MM.1S (cell line): ENCODE results near the gene SIRPB2.

Source experiments
- DNase-seq: peaks from one replicate; pipeline ENCODE4 v3.0.0-alpha.2; 2015
- H2AFZ ChIP-seq: fragments of 300-600 bp; sonication (generic); 2 replicates; pipeline ENCODE4 v1.6.0; 2016; ENCODE audit warnings: antibody characterized with exemption, low read length
- H3F3A ChIP-seq: fragments of 300-600 bp; sonication (generic); 2 replicates; pipeline ENCODE4 v1.6.1; 2016; ENCODE audit warnings: mild to moderate bottlenecking, antibody characterized with exemption, low read length, moderate library complexity, mixed read lengths; ENCODE audit not compliant: insufficient read depth
- H3K27ac ChIP-seq: fragments of 300-600 bp; sonication (generic); 2 replicates; pipeline ENCODE4 v1.5.1; 2016; ENCODE audit warnings: mild to moderate bottlenecking, low read length
- H3K27me3 ChIP-seq: fragments of 300-600 bp; sonication (generic); replicated peaks from 2 replicates; pipeline ENCODE4 v1.6.0; 2016; ENCODE audit warnings: low read length; ENCODE audit not compliant: insufficient read depth
- H3K36me3 ChIP-seq: fragments of 300-600 bp; sonication (generic); replicated peaks from 2 replicates; pipeline ENCODE4 v1.6.1; 2016; ENCODE audit warnings: mild to moderate bottlenecking, low read length, mixed read lengths; ENCODE audit not compliant: insufficient read depth
- H3K4me1 ChIP-seq: fragments of 300-600 bp; sonication (generic); 2 replicates; pipeline ENCODE4 v1.6.1; 2016; ENCODE audit warnings: low read length, mixed read lengths
- H3K4me2 ChIP-seq: fragments of 300-600 bp; sonication (generic); 2 replicates; pipeline ENCODE4 v1.6.0; 2016; ENCODE audit warnings: low read depth, low read length
- H3K4me3 ChIP-seq: fragments of 300-600 bp; sonication (generic); 2 replicates; pipeline ENCODE4 v1.5.1; 2016; ENCODE audit warnings: low read length, mixed read lengths
- H3K79me2 ChIP-seq: fragments of 300-600 bp; sonication (generic); 2 replicates; pipeline ENCODE4 v1.6.1; 2016; ENCODE audit warnings: mixed run types, low read length, mixed read lengths
- H3K9ac ChIP-seq: fragments of 300-600 bp; sonication (generic); 2 replicates; pipeline ENCODE4 v1.6.1; 2016; ENCODE audit warnings: low read length, mixed read lengths
- H3K9me2 ChIP-seq: fragments of 300-600 bp; sonication (generic); replicated peaks from 2 replicates; pipeline ENCODE4 v1.6.1; 2016; ENCODE audit warnings: mild to moderate bottlenecking, low read length, mixed read lengths; ENCODE audit not compliant: insufficient read depth
- H3K9me3 ChIP-seq: fragments of 300-600 bp; sonication (generic); replicated peaks from 2 replicates; pipeline ENCODE4 v1.6.1; 2016; ENCODE audit warnings: mild to moderate bottlenecking, low read length, mixed read lengths; ENCODE audit not compliant: insufficient read depth
- H4K20me1 ChIP-seq: fragments of 300-600 bp; sonication (generic); 2 replicates; pipeline ENCODE4 v1.6.1; 2016; ENCODE audit warnings: mild to moderate bottlenecking, low read length, moderate library complexity, mixed read lengths; ENCODE audit not compliant: insufficient read depth
- EZH2 ChIP-seq: fragments of 300-600 bp; sonication (generic); optimal IDR thresholded peaks from 2 replicates; pipeline ENCODE3; 2017; ENCODE audit warnings: low read depth, mild to moderate bottlenecking, antibody characterized with exemption, low read length, mixed read lengths
- EZH2phosphoT487 ChIP-seq: fragments of 300-600 bp; sonication (generic); IDR thresholded peaks from 2 replicates; pipeline ENCODE4 v1.6.1; 2018; ENCODE audit warnings: antibody characterized with exemption, low read length
- TF ChIP-seq, protein P1 (sequence below): fragments of 300-600 bp; sonication (generic); IDR thresholded peaks from 2 replicates; pipeline ENCODE4 v1.5.1; 2016; ENCODE audit warnings: antibody characterized with exemption, low read length, mixed read lengths

Gene SIRPB2

GRCh38 chr20:1469925-1470571, 21.2 kb downstream of the SIRPB2 start:
- Histone ChIP-seq H3F3A (no peaks in the 10 kb centered on the region), H2AFZ (0 out of 2 replicates have a peak overlapping the region, but pooled peaks have one; percentile 27), H3K27ac (no peak overlapping the region), H3K9me3 (no peaks in the 10 kb centered on the region), H3K4me2 (peak overlapping the region; percentile 33; the same call in 1 of the 2 replicates), H3K36me3 (no peaks in the 10 kb centered on the region), H3K9ac (no peak overlapping the region), H3K4me1 (peaks cover 12% of the 10 kb centered on the region), H3K79me2 (peaks cover 15% of the 10 kb centered on the region), H4K20me1 (0 out of 2 replicates have a peak, but pooled peaks cover 3% of the 10 kb centered on the region), H3K9me2 (no peaks in the 10 kb centered on the region), H3K27me3 (peaks cover 13% of the 10 kb centered on the region), H3K4me3 (no peak overlapping the region)
- TF ChIP-seq, protein P1, sequence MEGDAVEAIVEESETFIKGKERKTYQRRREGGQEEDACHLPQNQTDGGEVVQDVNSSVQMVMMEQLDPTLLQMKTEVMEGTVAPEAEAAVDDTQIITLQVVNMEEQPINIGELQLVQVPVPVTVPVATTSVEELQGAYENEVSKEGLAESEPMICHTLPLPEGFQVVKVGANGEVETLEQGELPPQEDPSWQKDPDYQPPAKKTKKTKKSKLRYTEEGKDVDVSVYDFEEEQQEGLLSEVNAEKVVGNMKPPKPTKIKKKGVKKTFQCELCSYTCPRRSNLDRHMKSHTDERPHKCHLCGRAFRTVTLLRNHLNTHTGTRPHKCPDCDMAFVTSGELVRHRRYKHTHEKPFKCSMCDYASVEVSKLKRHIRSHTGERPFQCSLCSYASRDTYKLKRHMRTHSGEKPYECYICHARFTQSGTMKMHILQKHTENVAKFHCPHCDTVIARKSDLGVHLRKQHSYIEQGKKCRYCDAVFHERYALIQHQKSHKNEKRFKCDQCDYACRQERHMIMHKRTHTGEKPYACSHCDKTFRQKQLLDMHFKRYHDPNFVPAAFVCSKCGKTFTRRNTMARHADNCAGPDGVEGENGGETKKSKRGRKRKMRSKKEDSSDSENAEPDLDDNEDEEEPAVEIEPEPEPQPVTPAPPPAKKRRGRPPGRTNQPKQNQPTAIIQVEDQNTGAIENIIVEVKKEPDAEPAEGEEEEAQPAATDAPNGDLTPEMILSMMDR, result peak; percentile 85
- no peak for TF ChIP-seq EZH2phosphoT487
- peak; percentile 88 for DNase-seq

GRCh38 chr20:1469306-1469905, 21.8 kb downstream of the SIRPB2 start:
- Histone ChIP-seq H3K4me1 (peaks cover 17% of the 10 kb centered on the region), H3K36me3 (no peaks in the 10 kb centered on the region), H3K4me2 (no peak overlapping the region), H3K27me3 (peaks cover 13% of the 10 kb centered on the region), H3K27ac (no peak overlapping the region), H3F3A (no peaks in the 10 kb centered on the region), H4K20me1 (peaks cover 7% of the 10 kb centered on the region; the same call in 1 of the 2 replicates), H3K9ac (no peak overlapping the region), H3K9me3 (no peaks in the 10 kb centered on the region), H3K4me3 (no peak overlapping the region), H3K79me2 (peaks cover 21% of the 10 kb centered on the region), H3K9me2 (no peaks in the 10 kb centered on the region), H2AFZ (no peak overlapping the region)
- TF ChIP-seq, protein P1, result no peak
- TF ChIP-seq EZH2 (no peak), EZH2phosphoT487 (no peak)
- no peak for DNase-seq

DNA sequence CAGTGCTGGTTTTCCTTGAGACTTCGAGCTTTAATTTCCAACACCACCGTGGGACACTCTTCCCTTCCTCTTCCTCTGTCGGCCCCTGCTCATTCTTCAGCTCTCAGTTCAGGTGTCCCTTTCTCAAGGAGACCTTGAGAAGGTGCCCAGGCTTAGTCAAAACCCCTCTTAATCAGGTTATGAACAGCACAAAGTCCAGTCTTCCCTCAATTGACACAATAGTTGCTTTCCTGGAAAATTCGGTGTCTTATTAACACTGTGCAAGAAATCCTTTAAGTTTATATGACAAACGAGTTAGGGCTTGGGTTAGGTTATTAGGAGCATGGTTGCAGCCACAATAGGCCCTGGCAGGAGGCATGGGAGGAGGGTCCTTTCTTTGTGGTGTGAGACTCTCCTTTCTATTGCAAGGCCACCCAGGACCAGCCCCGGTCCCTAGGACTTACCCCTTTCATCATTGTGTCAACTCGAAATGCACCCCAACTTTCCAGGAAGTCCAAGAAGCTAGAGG, 23.0 kb downstream of the SIRPB2 start:
- Histone ChIP-seq H3K9me2 (no peaks in the 10 kb centered on the region), H4K20me1 (peaks cover 16% of the 10 kb centered on the region), H3K27ac (no peak overlapping the region), H2AFZ (no peak overlapping the region), H3F3A (no peaks in the 10 kb centered on the region), H3K9ac (no peak overlapping the region), H3K27me3 (peaks cover 13% of the 10 kb centered on the region), H3K79me2 (peaks cover 34% of the 10 kb centered on the region), H3K4me2 (no peak overlapping the region), H3K9me3 (no peaks in the 10 kb centered on the region), H3K4me3 (no peak overlapping the region), H3K36me3 (no peaks in the 10 kb centered on the region), H3K4me1 (peaks cover 23% of the 10 kb centered on the region)
- TF ChIP-seq EZH2, result no peak
- TF ChIP-seq, protein P1, result no peak
- no peak for TF ChIP-seq EZH2phosphoT487
- DNase-seq, result no peak
